ENCODE data around the gene PGS1.

DNA sequence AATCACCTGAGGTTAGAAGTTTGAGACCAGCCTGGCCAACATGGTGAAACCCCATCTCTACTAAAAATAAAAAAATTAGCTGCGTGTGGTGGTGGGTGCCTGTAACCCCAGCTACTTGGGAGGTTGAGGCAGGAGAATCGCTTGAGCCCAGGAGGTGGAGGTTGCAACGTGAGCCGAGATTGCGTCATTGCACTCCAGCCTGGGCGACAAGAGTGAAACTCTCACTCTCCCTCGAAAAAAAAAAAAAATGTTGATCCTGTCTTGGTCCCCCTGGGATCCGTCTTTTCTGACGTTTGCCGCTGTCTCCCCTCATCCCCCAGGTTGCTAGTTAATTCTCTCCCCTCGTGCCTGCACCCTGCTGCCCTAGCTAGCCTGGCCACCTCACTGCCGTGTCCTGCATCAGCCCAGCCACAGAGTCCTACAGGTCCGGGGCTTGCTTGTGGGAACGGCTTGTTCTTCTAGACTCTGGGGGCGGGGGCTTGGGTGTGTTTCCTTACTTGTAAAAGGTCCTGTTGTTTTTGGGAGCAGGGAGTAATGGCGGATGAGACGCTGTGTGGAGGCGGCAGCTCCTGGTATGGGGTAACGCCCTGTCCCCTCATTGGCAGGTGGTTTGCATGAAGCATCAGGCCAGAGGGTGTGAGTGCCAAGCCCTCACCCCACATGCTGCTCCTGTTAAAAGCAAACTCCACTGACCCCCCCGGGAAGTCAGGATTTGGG lies 44.6 kb downstream of the PGS1 start:
- TF ChIP-seq POLR2A (IDR thresholded peaks at IDR 0.05; ENCODE audit: low read length) (no peak), GATA1 (IDR thresholded peaks at IDR 0.05; ENCODE audit: low read depth, low read length) (no peak)

Data from erythroblast (primary cell).